GM12864 (cell line): ENCODE measurements around the gene LAMC1.

ENCODE experiments used
- DNase-seq: peaks from one replicate; pipeline ENCODE4 v3.0.0-alpha.2; 2011; ENCODE audit warnings: low read depth
- H3K4me3 ChIP-seq: 2 replicates; pipeline ENCODE4 v1.5.1; 2011; ENCODE audit warnings: mild to moderate bottlenecking, low read depth, low read length, control low read depth
- TF ChIP-seq, protein P1 (sequence below): IDR thresholded peaks from 2 replicates; pipeline ENCODE4 v1.5.1; 2011; ENCODE audit warnings: low read depth, mild to moderate bottlenecking, moderate library complexity, low read length, control low read depth, inconsistent platforms; ENCODE audit errors: missing control alignments

Gene LAMC1

DNA sequence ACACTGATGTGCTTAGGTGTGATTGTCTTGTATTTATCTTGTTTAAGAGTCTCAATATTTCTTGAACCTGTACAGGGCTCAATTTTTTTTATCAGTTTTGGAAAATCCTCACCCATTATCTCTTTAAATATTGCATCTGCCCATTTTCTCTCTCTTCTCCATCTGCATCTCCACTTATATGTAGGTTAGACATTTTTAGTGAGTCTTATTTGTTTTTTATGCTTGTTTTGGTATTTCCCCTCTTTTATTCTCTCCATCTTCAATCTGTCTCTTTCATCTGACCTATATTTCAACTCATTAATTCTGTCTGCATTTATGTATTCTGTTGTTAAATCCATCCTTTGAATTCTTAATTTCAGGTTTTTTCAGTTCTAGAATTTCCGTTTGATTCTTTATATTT, 37.3 kb upstream of the LAMC1 start:
- H3K4me3 ChIP-seq, result no peak overlapping the region
- TF ChIP-seq, protein P1, sequence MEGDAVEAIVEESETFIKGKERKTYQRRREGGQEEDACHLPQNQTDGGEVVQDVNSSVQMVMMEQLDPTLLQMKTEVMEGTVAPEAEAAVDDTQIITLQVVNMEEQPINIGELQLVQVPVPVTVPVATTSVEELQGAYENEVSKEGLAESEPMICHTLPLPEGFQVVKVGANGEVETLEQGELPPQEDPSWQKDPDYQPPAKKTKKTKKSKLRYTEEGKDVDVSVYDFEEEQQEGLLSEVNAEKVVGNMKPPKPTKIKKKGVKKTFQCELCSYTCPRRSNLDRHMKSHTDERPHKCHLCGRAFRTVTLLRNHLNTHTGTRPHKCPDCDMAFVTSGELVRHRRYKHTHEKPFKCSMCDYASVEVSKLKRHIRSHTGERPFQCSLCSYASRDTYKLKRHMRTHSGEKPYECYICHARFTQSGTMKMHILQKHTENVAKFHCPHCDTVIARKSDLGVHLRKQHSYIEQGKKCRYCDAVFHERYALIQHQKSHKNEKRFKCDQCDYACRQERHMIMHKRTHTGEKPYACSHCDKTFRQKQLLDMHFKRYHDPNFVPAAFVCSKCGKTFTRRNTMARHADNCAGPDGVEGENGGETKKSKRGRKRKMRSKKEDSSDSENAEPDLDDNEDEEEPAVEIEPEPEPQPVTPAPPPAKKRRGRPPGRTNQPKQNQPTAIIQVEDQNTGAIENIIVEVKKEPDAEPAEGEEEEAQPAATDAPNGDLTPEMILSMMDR, result no peak
- DNase-seq, result no peak

DNA sequence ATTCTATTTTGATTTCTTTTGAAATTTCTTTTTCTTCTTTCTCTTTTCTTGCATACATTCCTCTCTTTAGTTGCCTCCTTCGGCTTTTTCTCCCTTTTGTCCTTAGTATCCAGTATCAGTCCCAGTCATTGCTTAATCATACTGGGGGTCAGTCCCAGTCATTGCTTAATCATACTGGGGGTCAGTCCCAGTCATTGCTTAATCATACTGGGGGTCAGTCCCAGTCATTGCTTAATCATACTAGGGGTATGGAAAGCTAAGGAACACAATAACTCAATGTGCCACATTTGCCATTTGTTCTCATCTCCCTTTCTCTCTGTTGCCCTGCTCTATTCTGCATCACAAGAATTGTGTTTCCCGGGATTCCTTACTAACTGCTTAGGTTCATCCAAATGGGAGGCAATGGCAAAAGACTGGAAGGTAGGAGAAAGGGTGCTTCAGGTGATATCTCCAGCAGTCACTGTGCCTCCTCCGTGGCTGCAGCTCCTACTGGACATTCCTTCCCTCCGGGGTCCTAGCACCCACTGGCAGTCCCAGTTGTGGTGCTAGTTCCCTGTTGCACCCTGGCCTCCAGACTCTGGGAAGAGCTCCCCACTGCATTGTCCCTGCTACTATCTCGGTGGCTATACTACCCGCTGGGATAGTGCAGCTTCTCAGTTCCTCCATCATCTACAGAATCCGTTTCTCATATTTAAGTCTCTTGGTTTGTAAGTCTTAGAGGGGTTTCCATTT, 32.6 kb upstream of the LAMC1 start:
- H3K4me3 ChIP-seq, result no peak overlapping the region
- TF ChIP-seq, protein P1, result no peak
- no peak for DNase-seq

DNA sequence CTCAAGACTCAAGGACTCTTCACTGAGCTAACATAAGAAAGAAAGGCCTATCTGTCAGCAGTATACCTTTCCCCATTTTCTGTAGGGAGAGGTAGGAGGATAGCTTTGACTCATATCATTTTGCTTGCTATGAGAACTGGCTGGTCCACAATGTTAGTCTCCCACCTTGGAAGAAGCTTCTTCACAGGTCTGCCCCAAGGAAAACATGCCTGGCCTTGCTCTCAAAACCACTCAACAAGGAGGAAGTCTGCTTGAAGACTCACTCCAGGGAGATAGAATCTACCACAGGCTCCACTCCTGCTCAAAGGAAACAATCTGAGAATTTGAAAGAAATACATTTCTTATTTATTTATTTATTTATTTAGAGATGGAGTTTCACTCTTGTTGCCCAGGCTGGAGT, 29.5 kb upstream of the LAMC1 start:
- no peak overlapping the region for H3K4me3 ChIP-seq
- DNase-seq, result no peak
- TF ChIP-seq, protein P1, result no peak

GRCh38 chr1:182995894-182996293, 27.3 kb upstream of the LAMC1 start:
- TF ChIP-seq, protein P1, result no peak
- DNase-seq, result no peak
- H3K4me3 ChIP-seq, result no peak overlapping the region

- TF ChIP-seq, protein P1, result no peak
- DNase-seq, result no peak
These were observed 26.4 kb upstream of the LAMC1 start for GRCh38 chr1:182996816-182997215.

DNA sequence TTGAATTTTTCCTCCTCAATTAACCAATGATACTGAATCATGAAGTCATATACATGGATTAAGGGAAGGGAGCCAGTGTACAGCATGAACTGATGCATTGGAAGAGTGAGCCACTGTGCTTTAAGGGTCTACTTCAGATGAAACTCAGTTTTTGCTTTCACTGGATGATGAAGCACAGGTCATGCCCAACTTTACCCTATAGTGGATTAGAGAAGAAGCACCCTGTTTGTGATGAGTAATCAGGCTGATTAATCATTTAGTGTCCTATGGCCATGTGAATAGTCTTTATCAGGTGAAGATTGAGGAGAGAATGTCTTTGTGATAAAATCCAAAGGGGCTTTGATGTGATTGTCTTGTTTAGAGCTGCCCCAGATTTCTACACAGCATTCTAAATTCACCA, 24.7 kb upstream of the LAMC1 start:
- no peak for DNase-seq
- TF ChIP-seq, protein P1, result no peak
- no peak overlapping the region for H3K4me3 ChIP-seq

More at GRCh38 chr1:182996816-182997215, 26.4 kb upstream of the LAMC1 start:
- H3K4me3 ChIP-seq, result no peak overlapping the region
